HAP-1 (cell line): Measurements from ENCODE around the gene NXN.
"Not testable (repeated sequence)": the region's sequence is repeated elsewhere in the genome, so short reads cannot be mapped to it uniquely, and the experiment has no call there.

Source experiments
- DNase-seq, 2 experiments: peaks; one replicate each; pipeline ENCODE4 v3.0.0-alpha.2; 2016 to 2020; ENCODE audit warnings: low spot score in 2 of 2
- H3K27me3 ChIP-seq: fragments of 250-450 bp; sonication (Bioruptor Pico); 2 replicates; pipeline ENCODE4 v1.5.1; 2020; ENCODE audit warnings: low read depth, mild to moderate bottlenecking, moderate library complexity
- H3K36me3 ChIP-seq: fragments of 250-450 bp; sonication (Bioruptor Pico); replicated peaks from 2 replicates; pipeline ENCODE4 v1.5.1; 2020; ENCODE audit warnings: mild to moderate bottlenecking
- H3K4me1 ChIP-seq: fragments of 250-450 bp; sonication (Bioruptor Pico); 2 replicates; pipeline ENCODE4 v1.5.1; 2020; ENCODE audit warnings: mild to moderate bottlenecking
- H3K4me3 ChIP-seq: fragments of 250-450 bp; sonication (Bioruptor Pico); 2 replicates; pipeline ENCODE4 v1.5.1; 2020; ENCODE audit warnings: mild to moderate bottlenecking, moderate library complexity
- H3K9me3 ChIP-seq: fragments of 250-450 bp; sonication (Bioruptor Pico); 2 replicates; pipeline ENCODE4 v1.5.1; 2020; ENCODE audit warnings: mild to moderate bottlenecking, moderate library complexity
- in situ Hi-C: fragments of 300-500 bp; cut with MboI; formaldehyde crosslinking; loops from 3 replicates; pipeline ENCODE4 v1.14.3; 2020; ENCODE audit warnings: low sequenced_read_pairs, inconsistent platforms, mixed read lengths

NXN gene

GRCh38 chr17:790874-791247 is 188.7 kb downstream of the NXN start:
- DNase-seq, H3K4me1 ChIP-seq, H3K4me3 ChIP-seq, H3K27me3 ChIP-seq, H3K9me3 ChIP-seq, in situ Hi-C loops: not testable (repeated sequence)
- H3K36me3 ChIP-seq = peaks cover 57% of the 10 kb centered on the region

- DNase-seq, H3K4me3 ChIP-seq, H3K9me3 ChIP-seq, H3K4me1 ChIP-seq, in situ Hi-C loops, H3K27me3 ChIP-seq: not testable (repeated sequence)
- H3K36me3 ChIP-seq = peaks cover 57% of the 10 kb centered on the region
These were observed 189.4 kb downstream of the NXN start for GRCh38 chr17:789931-790873.

DNA sequence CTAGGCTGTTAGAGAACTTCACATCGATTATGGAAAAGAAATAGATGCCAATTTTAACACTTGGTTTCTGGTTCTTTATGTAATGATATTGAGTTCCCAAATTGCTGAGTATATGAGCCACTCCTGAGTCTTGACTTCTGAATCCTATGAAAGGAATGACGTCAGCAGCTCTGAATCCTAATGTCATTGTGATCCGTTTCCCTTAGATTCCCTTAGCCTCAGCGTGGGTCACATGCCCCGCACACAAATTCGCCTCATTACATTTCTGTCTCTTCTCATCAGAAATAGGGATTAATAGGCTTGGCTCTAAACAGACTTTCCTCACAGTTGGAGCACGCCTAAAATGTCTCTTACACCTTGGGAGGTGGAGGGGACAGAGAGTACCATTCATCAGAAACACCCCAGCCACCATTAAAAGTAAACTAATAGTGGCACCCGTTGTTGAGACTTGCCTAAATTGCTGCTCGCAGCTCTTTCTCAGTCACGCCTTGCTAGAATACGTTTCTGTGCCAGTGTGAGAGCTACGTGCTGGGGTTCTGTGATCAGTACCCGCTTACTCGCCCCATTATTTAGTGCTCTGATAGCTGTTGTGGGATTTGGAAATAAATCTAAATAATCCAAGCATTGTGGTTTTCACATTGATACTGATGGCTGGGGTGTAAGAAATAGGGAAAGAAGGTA is 190.3 kb downstream of the NXN start:
- no peak overlapping the region for H3K4me3 ChIP-seq
- H3K27me3 ChIP-seq = no peaks in the 10 kb centered on the region
- no peaks in the 10 kb centered on the region for H3K9me3 ChIP-seq
- peaks cover 65% of the 10 kb centered on the region for H3K36me3 ChIP-seq
- H3K4me1 ChIP-seq = no peaks in the 10 kb centered on the region
- no peak for DNase-seq
- in situ Hi-C loops = no loop called here

- no peak overlapping the region for H3K4me3 ChIP-seq
- peaks cover 5% of the 10 kb centered on the region for H3K4me1 ChIP-seq
- H3K36me3 ChIP-seq = peaks cover 70% of the 10 kb centered on the region
- no peak for DNase-seq
- in situ Hi-C loops = no loop called here
- H3K27me3 ChIP-seq = no peaks in the 10 kb centered on the region
- no peaks in the 10 kb centered on the region for H3K9me3 ChIP-seq
These were observed 191.0 kb downstream of the NXN start for GRCh38 chr17:788551-788950.

- no peak for DNase-seq
- in situ Hi-C loops = no loop called here
- no peaks in the 10 kb centered on the region for H3K9me3 ChIP-seq
- H3K4me3 ChIP-seq = no peak overlapping the region
- H3K27me3 ChIP-seq = no peaks in the 10 kb centered on the region
- H3K4me1 ChIP-seq = peaks cover 10% of the 10 kb centered on the region
- peaks cover 67% of the 10 kb centered on the region for H3K36me3 ChIP-seq
These were observed 191.8 kb downstream of the NXN start for GRCh38 chr17:787641-788221.

DNA sequence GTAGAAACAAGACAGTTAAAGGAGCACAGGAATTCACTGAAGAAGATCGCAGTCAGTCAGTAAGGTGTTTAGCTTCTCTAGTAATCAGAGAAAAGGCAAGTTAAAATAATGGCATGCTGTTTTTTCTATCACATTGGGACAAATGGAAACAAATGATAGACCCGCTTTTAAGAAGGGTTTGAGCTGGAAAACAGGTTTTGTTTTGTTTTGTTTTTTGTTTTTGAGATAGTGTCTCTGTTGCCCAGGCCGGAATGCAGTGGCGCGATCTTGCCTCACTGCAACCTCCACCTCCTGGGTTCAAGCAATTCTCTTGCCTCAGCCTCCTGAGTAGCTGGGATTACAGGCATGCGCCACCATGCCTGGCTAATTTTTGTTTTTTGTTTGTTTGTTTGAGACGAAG is 193.7 kb downstream of the NXN start:
- peaks cover 14% of the 10 kb centered on the region for H3K4me1 ChIP-seq
- H3K9me3 ChIP-seq, H3K4me3 ChIP-seq, H3K27me3 ChIP-seq, DNase-seq, in situ Hi-C loops: not testable (repeated sequence)
- H3K36me3 ChIP-seq = peaks cover 55% of the 10 kb centered on the region

DNA sequence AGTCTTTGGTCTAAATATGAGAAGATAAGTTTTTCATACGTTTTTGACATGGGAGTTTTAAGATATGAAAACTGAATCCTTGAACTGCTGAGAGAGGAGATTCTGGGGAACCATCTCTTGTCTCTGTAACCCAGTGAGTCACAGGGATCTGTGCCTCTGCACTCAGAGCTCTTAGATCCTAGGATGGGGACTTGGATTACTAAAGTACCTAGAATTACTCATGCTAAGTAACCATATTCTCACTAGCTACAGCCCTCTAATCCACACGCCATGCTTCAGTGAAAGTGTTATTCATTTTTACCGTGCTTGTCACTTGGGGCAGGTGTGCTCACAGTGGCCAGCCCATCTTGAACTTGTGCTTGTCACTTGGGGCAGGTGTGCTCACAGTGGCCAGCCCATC is 195.4 kb downstream of the NXN start:
- Histone ChIP-seq H3K4me1 (peaks cover 14% of the 10 kb centered on the region), H3K36me3 (peaks cover 46% of the 10 kb centered on the region), H3K27me3 (no peaks in the 10 kb centered on the region), H3K9me3 (no peaks in the 10 kb centered on the region), H3K4me3 (peak overlapping the region; percentile 93; the same call in 1 of the 2 replicates)
- in situ Hi-C loops = no loop called here
- DNase-seq = no peak

- peaks cover 14% of the 10 kb centered on the region for H3K4me1 ChIP-seq
- peak; percentile 48 to 91 for DNase-seq
- in situ Hi-C loops = no loop called here
- H3K9me3 ChIP-seq = no peaks in the 10 kb centered on the region
- H3K27me3 ChIP-seq = no peaks in the 10 kb centered on the region
- peaks cover 46% of the 10 kb centered on the region for H3K36me3 ChIP-seq
- peak within 1 kb of the TSS; percentile 93 for H3K4me3 ChIP-seq
These were observed 197.5 kb downstream of the NXN start, which contains the start of the genes GLOD4 and MRM3 for GRCh38 chr17:781805-782731. Gene GLOD4 (minus strand): TSS chr17:782280. CDS start chr17:782255, 25 bp downstream. Gene MRM3 (plus strand): TSS chr17:782353. CDS start chr17:782379, 26 bp downstream.

GRCh38 chr17:778096-778495 is 201.5 kb downstream of the NXN start:
- H3K4me3 ChIP-seq = no peak overlapping the region
- in situ Hi-C loops = no loop called here
- H3K36me3 ChIP-seq = peaks cover 50% of the 10 kb centered on the region
- H3K27me3 ChIP-seq = no peaks in the 10 kb centered on the region
- H3K4me1 ChIP-seq = peaks cover 19% of the 10 kb centered on the region
- no peaks in the 10 kb centered on the region for H3K9me3 ChIP-seq
- DNase-seq = no peak

GRCh38 chr17:774313-774584 is 205.3 kb downstream of the NXN start:
- DNase-seq = no peak
- Histone ChIP-seq H3K27me3 (no peaks in the 10 kb centered on the region), H3K4me3 (no peak overlapping the region), H3K36me3 (peaks cover 69% of the 10 kb centered on the region), H3K4me1 (peaks cover 23% of the 10 kb centered on the region), H3K9me3 (no peaks in the 10 kb centered on the region)
- in situ Hi-C loops = no loop called here

DNA sequence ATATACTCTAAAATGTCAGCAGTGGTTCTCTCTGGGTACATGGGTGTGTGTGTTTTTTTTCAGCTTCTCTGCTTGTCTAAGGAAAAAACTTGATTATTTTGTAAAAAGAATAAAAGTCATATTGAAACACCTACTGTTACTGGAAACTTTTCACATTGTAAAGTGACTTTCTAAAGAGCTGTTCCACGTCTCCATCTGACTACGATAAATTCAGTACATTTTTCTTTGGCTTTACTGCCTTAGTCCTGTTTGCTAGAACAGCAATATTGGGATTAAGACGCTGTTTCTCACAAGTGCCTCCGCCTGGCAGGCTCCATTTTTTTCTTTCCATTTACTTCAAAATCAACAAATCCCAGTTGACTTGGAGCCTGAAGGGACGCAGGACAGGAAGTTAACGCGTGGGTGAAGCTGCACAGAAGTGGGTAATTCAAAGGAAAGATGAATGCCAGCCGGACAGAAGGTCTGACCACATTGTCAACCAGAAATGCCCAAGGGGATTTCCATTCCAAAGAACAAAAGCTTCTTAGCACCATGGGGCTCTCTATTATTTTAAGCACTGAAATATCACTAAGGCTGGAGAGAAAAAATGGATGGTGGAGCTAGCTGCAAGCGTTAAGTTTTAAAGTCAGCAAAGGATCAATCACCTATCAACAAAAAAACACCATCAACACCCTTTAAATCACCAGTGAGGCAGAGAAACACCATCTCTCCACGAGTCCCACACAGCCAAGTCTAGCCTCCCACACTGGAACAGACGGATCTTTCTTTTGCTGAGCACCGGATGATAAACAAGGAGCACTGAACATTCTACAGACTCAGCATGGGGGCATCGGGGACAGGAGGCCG is 205.9 kb downstream of the NXN start:
- peak; percentile 77 to 86 for DNase-seq
- Histone ChIP-seq H3K36me3 (peaks cover 66% of the 10 kb centered on the region), H3K9me3 (no peaks in the 10 kb centered on the region), H3K4me1 (peaks cover 23% of the 10 kb centered on the region), H3K27me3 (no peaks in the 10 kb centered on the region), H3K4me3 (no peak overlapping the region)
- in situ Hi-C loops = no loop called here

DNA sequence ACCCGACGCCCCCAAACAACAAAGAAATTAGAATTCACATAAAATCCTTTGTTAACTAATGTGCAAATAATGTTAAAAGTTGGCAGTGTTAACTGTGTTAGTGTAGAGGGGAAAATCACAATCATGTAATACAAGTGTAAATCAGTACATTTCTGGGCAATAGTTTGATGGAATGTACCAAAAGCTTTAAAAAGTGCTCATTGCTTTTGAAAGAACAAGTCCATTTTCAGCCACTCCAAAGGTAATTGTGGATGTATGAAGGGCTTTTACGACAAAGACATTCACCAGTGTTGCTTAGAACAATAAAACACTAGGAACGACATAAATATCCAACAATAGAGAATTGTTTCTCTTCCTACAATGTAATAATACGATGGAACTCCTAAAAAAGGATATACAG is 206.6 kb downstream of the NXN start:
- peaks cover 23% of the 10 kb centered on the region for H3K4me1 ChIP-seq
- in situ Hi-C loops = no loop called here
- H3K36me3 ChIP-seq = peaks cover 59% of the 10 kb centered on the region
- DNase-seq = peak in 1 of 2 experiments; percentile 76
- no peak overlapping the region for H3K4me3 ChIP-seq
- H3K9me3 ChIP-seq = no peaks in the 10 kb centered on the region
- no peaks in the 10 kb centered on the region for H3K27me3 ChIP-seq
